DOHH2 (cell line): Measurements from ENCODE around the gene BSN.
"Not testable (repeated sequence)": the region's sequence is repeated elsewhere in the genome, so short reads cannot be mapped to it uniquely, and the experiment has no call there.

Experiments used
- H3F3A ChIP-seq: fragments of 200-600 bp; sonication (generic), shearing (Covaris generic); 2 replicates; pipeline ENCODE4 v1.6.0; 2016; ENCODE audit warnings: antibody characterized with exemption, mild to moderate bottlenecking; ENCODE audit not compliant: control insufficient read depth, insufficient read depth
- H3K27ac ChIP-seq: fragments of 200-600 bp; sonication (generic); 2 replicates; pipeline ENCODE4 v1.5.1; 2014; ENCODE audit warnings: low read depth, mild to moderate bottlenecking, low read length, moderate library complexity
- H3K27me3 ChIP-seq: fragments of 200-600 bp; sonication (generic); 2 replicates; pipeline ENCODE4 v1.6.1; 2014; ENCODE audit warnings: mild to moderate bottlenecking, low read length, mixed read lengths; ENCODE audit not compliant: control insufficient read depth
- H3K36me3 ChIP-seq: fragments of 200-600 bp; sonication (generic); 2 replicates; pipeline ENCODE4 v1.6.1; 2014; ENCODE audit warnings: mild to moderate bottlenecking, low read length, moderate library complexity, mixed read lengths; ENCODE audit not compliant: control insufficient read depth
- H3K4me1 ChIP-seq: fragments of 200-600 bp; sonication (generic); 2 replicates; pipeline ENCODE4 v1.6.1; 2014; ENCODE audit warnings: mild to moderate bottlenecking, low read length, mixed read lengths; ENCODE audit not compliant: control insufficient read depth
- H3K4me2 ChIP-seq: fragments of 200-600 bp; sonication (generic); 2 replicates; pipeline ENCODE4 v1.6.0; 2014; ENCODE audit warnings: mild to moderate bottlenecking, low read length, moderate library complexity
- H3K4me3 ChIP-seq: fragments of 200-600 bp; sonication (generic); 2 replicates; pipeline ENCODE4 v1.5.1; 2014; ENCODE audit warnings: mild to moderate bottlenecking, low read length, mixed read lengths
- H3K79me2 ChIP-seq: fragments of 200-600 bp; sonication (generic); 2 replicates; pipeline ENCODE4 v1.6.1; 2014; ENCODE audit warnings: mild to moderate bottlenecking, low read length, mixed read lengths; ENCODE audit not compliant: control insufficient read depth
- H3K9me2 ChIP-seq: fragments of 200-600 bp; sonication (generic); replicated peaks from 2 replicates; pipeline ENCODE4 v1.6.1; 2014; ENCODE audit warnings: mild to moderate bottlenecking, low read length, mixed read lengths; ENCODE audit not compliant: control insufficient read depth
- H3K9me3 ChIP-seq: fragments of 200-600 bp; sonication (generic); 2 replicates; pipeline ENCODE4 v1.6.1; 2014; ENCODE audit warnings: antibody characterized with exemption, low read length, mixed read lengths; ENCODE audit not compliant: control insufficient read depth, insufficient read depth
- H4K20me1 ChIP-seq: fragments of 200-600 bp; sonication (generic); 2 replicates; pipeline ENCODE4 v1.6.0; 2014; ENCODE audit warnings: low read depth, mild to moderate bottlenecking, antibody characterized with exemption, low read length, moderate library complexity; ENCODE audit not compliant: control insufficient read depth, insufficient read depth
- EZH2phosphoT487 ChIP-seq: fragments of 200-600 bp; sonication (generic); IDR thresholded peaks from 2 replicates; pipeline ENCODE4 v1.6.1; 2017; ENCODE audit warnings: borderline replicate concordance, mild to moderate bottlenecking, antibody characterized with exemption, low read length, moderate library complexity, mixed read lengths
- TF ChIP-seq, protein P1 (sequence below): fragments of 200-600 bp; sonication (generic); IDR thresholded peaks from one replicate; pipeline ENCODE4 v1.5.1; 2014; ENCODE audit warnings: antibody characterized with exemption, mild to moderate bottlenecking, low read depth, low read length; ENCODE audit not compliant: poor library complexity, severe bottlenecking

The BSN gene

GRCh38 chr3:49686346-49686745 lies 132.1 kb downstream of the BSN start:
- H3K27ac ChIP-seq, H3K9me2 ChIP-seq, H3K27me3 ChIP-seq, H3K9me3 ChIP-seq, H3K4me3 ChIP-seq, H3F3A ChIP-seq, H4K20me1 ChIP-seq, H3K4me2 ChIP-seq: not testable (repeated sequence)
- H3K4me1 ChIP-seq = peaks cover 17% of the 10 kb centered on the region
- H3K79me2 ChIP-seq = peaks cover 20% of the 10 kb centered on the region
- H3K36me3 ChIP-seq = peaks cover 28% of the 10 kb centered on the region

DNA sequence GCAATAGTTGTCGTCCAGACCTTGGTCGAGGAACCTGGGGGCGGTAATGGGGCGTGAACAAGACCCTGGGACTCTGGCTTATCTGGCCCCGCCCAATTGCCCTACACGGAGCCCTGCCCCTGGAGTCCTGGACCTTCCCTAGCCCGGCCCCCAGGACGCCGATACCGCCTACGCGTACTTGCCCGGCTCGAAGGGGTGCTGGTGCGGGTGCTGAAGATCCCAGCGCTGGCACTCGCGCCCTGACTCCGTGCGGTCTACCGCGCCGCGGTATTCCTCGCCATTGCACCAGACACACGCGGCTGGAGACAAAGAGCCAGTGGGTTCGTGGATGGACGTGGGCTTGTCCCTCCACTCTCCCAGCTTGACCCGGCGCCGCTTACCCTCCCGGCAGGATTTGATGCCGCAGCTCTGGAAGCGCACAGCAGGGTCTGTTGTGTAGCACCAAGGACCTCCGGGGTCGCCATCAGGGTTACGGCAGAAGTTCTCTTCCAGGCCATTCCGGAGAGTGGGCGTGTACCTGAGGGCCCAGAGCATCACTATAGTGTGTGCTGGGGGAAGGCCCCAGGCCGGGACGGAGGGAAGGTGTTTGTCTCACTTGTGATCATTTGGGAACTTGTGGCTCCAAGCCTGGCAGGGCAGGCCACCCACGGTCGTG lies 132.6 kb downstream of the BSN start:
- not testable (repeated sequence) for H4K20me1 ChIP-seq, H3K4me2 ChIP-seq, H3K27ac ChIP-seq, H3K9me2 ChIP-seq, H3K27me3 ChIP-seq, H3F3A ChIP-seq, H3K9me3 ChIP-seq, H3K4me3 ChIP-seq
- Histone ChIP-seq H3K79me2 (peaks cover 23% of the 10 kb centered on the region), H3K4me1 (peaks cover 17% of the 10 kb centered on the region), H3K36me3 (peaks cover 23% of the 10 kb centered on the region)

DNA sequence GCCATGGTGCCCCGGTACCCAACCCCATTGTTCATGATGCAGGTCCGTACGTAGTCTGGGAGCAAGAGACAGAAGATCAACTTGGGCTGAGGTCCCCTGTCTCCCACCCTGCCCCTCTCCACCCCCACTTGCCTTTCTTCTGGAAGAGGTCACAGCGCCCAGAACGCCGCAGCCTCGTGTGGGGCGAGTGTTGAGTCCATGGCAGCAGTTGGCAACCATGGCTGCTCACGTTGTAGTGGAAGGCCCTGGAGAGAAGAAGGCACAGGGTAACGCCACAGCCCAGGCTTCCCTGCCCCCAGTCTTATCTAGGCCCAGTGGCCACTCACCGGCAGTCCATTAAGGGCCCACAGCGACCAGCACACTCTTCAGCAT lies 133.1 kb downstream of the BSN start:
- not testable (repeated sequence) for H4K20me1 ChIP-seq, H3K9me3 ChIP-seq, H3K4me3 ChIP-seq, H3K4me2 ChIP-seq, H3K27me3 ChIP-seq, H3K9me2 ChIP-seq, H3F3A ChIP-seq, H3K27ac ChIP-seq
- H3K79me2 ChIP-seq = peaks cover 23% of the 10 kb centered on the region
- peaks cover 17% of the 10 kb centered on the region for H3K4me1 ChIP-seq
- H3K36me3 ChIP-seq = peaks cover 17% of the 10 kb centered on the region

DNA sequence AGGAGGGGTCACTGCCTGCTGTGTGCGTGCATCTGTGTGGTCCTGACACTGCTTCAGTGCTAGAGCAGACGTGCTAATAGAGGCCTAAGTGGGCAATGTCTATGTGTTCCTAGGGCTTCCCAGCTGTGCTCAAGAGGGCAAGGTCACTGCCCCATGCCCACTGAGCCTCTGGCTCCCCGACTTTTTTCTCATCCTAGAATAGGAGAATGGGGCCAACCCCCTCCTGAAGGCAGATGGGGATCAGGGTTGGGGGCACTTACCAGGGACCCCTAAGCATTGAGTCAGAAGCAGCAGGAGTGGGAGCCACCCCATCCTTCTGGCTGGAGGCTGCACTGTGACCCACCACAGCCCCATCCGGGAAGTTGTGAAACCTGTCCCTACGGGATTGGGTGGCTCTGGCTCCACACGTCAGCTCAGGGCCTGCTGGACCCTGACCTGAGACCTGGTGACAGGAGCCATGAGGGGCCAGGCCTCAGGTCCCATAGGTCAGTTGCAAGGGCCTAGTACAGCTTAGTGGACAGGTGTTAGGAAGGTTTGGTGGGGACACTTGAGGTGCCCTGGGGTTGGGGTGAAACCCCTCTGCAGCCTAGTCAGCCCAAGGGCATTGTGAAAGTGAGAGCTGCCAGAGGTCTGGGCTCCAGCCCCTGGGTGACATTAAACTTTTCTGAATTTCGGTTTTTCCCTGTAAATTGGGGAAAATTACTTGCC lies 134.2 kb downstream of the BSN start:
- peaks cover 23% of the 10 kb centered on the region for H3K79me2 ChIP-seq
- not testable (repeated sequence) for H3K27me3 ChIP-seq, H4K20me1 ChIP-seq, H3F3A ChIP-seq, H3K9me2 ChIP-seq, H3K9me3 ChIP-seq, H3K36me3 ChIP-seq
- peak overlapping the region; percentile 32; the same call in 1 of the 2 replicates for H3K27ac ChIP-seq
- H3K4me2 ChIP-seq = peak overlapping the region; percentile 88
- peaks cover 17% of the 10 kb centered on the region for H3K4me1 ChIP-seq
- H3K4me3 ChIP-seq = peak overlapping the region; percentile 95

DNA sequence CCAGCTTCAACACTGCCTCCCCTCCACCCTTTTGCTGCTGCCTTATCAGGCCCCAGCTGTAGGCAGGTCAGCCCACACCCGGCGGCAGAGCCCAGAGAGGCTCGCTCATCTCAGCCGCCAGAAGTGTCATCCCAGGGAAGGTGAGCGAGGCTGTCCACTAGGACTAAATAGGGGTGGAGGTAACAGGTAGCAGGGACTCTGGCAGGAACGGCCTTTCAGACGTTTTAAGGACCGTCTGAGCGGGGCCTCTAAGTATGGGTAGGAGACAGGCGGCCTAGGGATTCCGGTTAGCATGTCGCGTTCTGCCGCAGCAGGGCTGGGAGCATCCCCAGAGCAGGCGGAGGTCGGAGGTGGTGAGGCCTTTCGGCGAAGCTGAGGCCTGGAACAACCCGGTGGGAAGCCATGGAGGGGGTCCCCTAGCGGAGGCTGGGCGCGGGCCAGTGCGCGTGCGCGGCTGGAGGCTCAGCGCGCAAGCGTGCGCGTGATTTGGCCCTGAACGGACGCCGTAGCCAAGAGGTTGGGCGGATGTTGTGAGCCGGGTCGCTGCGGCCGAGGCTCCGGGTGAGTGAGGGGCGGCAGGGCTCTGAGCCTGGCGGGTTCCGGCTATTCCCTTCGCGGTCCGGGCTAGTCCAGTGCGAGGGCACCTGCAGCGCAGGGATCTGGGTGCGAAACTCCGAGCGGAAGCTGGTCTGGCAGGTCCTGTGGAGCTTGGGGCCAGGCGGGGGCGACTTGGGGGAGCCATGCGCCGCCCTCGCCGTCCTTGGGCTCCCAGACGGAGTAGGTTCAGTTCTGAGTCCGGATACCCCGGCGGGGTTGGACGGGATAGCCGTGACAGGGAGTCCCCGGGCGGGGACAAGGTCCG lies 135.0 kb downstream of the BSN start, which contains the start of the genes MST1 and RNF123:
Gene MST1, minus strand, starts transcription at position 429 of the 862 bp plus-strand sequence. CDS start 783 bp downstream, outside the sequence.
Gene RNF123, plus strand, starts transcription at position 512 of the 862 bp plus-strand sequence. CDS start 1,609 bp downstream, outside the sequence.
- Histone ChIP-seq H4K20me1 (no peaks in the 10 kb centered on the region), H3K9me2 (no peaks in the 10 kb centered on the region), H3K4me1 (peaks cover 17% of the 10 kb centered on the region), H3K9me3 (no peaks in the 10 kb centered on the region), H3K27ac (peak within 1 kb of the TSS; percentile 34; the same call in 1 of the 2 replicates), H3K79me2 (peaks cover 26% of the 10 kb centered on the region), H3K27me3 (no peaks in the 10 kb centered on the region), H3F3A (no peaks in the 10 kb centered on the region), H3K4me2 (peak within 1 kb of the TSS; percentile 88), H3K36me3 (0 out of 2 replicates have a peak, but pooled peaks cover 4% of the 10 kb centered on the region), H3K4me3 (peak within 1 kb of the TSS; percentile 95)
- TF ChIP-seq EZH2phosphoT487 = no peak
- TF ChIP-seq, protein P1, sequence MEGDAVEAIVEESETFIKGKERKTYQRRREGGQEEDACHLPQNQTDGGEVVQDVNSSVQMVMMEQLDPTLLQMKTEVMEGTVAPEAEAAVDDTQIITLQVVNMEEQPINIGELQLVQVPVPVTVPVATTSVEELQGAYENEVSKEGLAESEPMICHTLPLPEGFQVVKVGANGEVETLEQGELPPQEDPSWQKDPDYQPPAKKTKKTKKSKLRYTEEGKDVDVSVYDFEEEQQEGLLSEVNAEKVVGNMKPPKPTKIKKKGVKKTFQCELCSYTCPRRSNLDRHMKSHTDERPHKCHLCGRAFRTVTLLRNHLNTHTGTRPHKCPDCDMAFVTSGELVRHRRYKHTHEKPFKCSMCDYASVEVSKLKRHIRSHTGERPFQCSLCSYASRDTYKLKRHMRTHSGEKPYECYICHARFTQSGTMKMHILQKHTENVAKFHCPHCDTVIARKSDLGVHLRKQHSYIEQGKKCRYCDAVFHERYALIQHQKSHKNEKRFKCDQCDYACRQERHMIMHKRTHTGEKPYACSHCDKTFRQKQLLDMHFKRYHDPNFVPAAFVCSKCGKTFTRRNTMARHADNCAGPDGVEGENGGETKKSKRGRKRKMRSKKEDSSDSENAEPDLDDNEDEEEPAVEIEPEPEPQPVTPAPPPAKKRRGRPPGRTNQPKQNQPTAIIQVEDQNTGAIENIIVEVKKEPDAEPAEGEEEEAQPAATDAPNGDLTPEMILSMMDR = peak; percentile 46

- not testable (repeated sequence) for H4K20me1 ChIP-seq, H3K27me3 ChIP-seq
- H3K27ac ChIP-seq = 0 out of 2 replicates have a peak overlapping the region, but pooled peaks have one; percentile 34
Observed at GRCh38 chr3:49689908-49690624, 135.8 kb downstream of the BSN start.

More at GRCh38 chr3:49689908-49690624, 135.8 kb downstream of the BSN start:
- H3K9me2 ChIP-seq, H3F3A ChIP-seq, H3K36me3 ChIP-seq, H3K9me3 ChIP-seq: not testable (repeated sequence)
- H3K79me2 ChIP-seq = peaks cover 26% of the 10 kb centered on the region
- peak overlapping the region; percentile 88 for H3K4me2 ChIP-seq
- H3K4me3 ChIP-seq = peak overlapping the region; percentile 95
- H3K4me1 ChIP-seq = peaks cover 17% of the 10 kb centered on the region
